ENCODE data around the gene ERC2. TPM values are rescaled to one million over a fixed set of nuclear protein-coding genes. Genes with fewer than 3 reads are reported as not detected.

ERC2 gene
- total and polyA plus RNA-seq, 2 of the 8 experiments (the other 6 are each of a cell fraction or from before 2014, with no cell fraction given): 16.4 to 22.8 TPM

DNA sequence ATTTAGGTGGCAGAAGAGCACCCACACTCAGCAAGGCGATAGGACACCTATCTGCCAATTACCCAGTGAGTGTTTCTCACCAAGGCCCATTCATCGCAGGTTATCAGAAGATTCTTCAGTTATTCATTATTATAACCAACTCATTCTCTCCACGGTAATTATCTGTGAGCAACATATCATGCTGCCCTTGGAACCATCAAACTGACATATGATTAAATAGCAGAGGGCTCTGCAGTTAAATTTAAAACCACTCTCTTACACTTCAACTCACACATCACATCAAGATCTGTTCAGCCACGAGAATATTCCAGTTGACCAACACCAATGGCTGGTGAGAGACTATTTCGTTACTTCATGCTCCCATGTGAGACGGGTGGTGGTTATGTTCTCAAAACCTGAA is 489.3 kb downstream of the ERC2 start:
- DNase-seq (ENCODE audit: low read depth in 1 of 2, low spot score in 2 of 2) (no peak), FAIRE-seq (no peak)
- H3K23ac ChIP-seq (ENCODE audit: insufficient read length): no peak overlapping the region
- no peak overlapping the region for H2BK20ac ChIP-seq (ENCODE audit: low read length)
- H2AK5ac ChIP-seq (ENCODE audit: low read depth, low read length): no peak overlapping the region
- H3K27me3 ChIP-seq (replicated peaks in 1 of 4; ENCODE audit: control insufficient read depth in 3 of 4, extremely low read depth in 1 of 4, insufficient read depth in 3 of 4, low read length in 3 of 4): peaks cover 0 to 1% (median 0%) of the 10 kb centered on the region in 4 experiments; a peak in 1 of 7 replicates
- no peak overlapping the region for H4K5ac ChIP-seq (ENCODE audit: insufficient read length, low read depth, low read length)
- H3K4me2 ChIP-seq (ENCODE audit: insufficient read depth in 1 of 2, low read depth in 2 of 2, low read length in 2 of 2): no peak overlapping the region
- no peak overlapping the region for H4K8ac ChIP-seq (ENCODE audit: extremely low read depth, insufficient read depth, low read length)
- H3K9me3 ChIP-seq (ENCODE audit: insufficient read depth in 2 of 2, low read depth in 1 of 2, low read length in 1 of 2): no peaks in the 10 kb centered on the region
- no peak overlapping the region for H2BK15ac ChIP-seq (ENCODE audit: low read length)
- no peaks in the 10 kb centered on the region for H3K79me2 ChIP-seq (ENCODE audit: control insufficient read depth in 1 of 2, insufficient read depth in 2 of 2, low read length in 2 of 2)
- H3K4me3 ChIP-seq (ENCODE audit: extremely low read depth in 1 of 4, insufficient read depth in 2 of 4, low read depth in 3 of 4, low read length in 4 of 4): no peak overlapping the region
- no peaks in the 10 kb centered on the region for H3K23me2 ChIP-seq (ENCODE audit: low read depth, low read length)
- H3K4me1 ChIP-seq (replicated peaks in 1 of 4; ENCODE audit: control insufficient read depth in 3 of 4, insufficient read depth in 4 of 4, low read length in 3 of 4): 0 out of 7 replicates have a peak, but pooled peaks cover 0 to 3% (median 0%) of the 10 kb centered on the region in 4 experiments
- 89% methylated on average over 6 of the region's 6 CpGs; no CpG with 5 or more reads in 1 of the 2 experiments for WGBS, 2 experiments (ENCODE audit: extremely low coverage in 1 of 2, insufficient coverage in 1 of 2, insufficient read length in 1 of 2, insufficient replicate concordance in 2 of 2, low coverage in 1 of 2, low lambda C conversion rate in 2 of 2, missing lambda C conversion rate in 1 of 2)
- no peaks in the 10 kb centered on the region for H4K20me1 ChIP-seq (replicated peaks in 1 of 2; ENCODE audit: control insufficient read depth in 1 of 2, insufficient read depth in 2 of 2, low read length in 2 of 2)
- no peak overlapping the region for H2BK120ac ChIP-seq (replicated peaks; ENCODE audit: low read depth, low read length)
- H3K79me1 ChIP-seq (ENCODE audit: low read depth, low read length): 0 out of 2 replicates have a peak, but pooled peaks cover 2% of the 10 kb centered on the region
- H3K9ac ChIP-seq (replicated peaks in 1 of 4; ENCODE audit: extremely low read depth in 1 of 4, low read depth in 3 of 4, low read length in 3 of 4): no peak overlapping the region
- no peak overlapping the region for H2AFZ ChIP-seq (ENCODE audit: low read length)
- H3K36me3 ChIP-seq (ENCODE audit: control insufficient read depth in 2 of 4, insufficient read depth in 4 of 4, low read length in 3 of 4): no peaks in the 10 kb centered on the region
- ChIA-PET CTCF (ENCODE audit: partially characterized antibody) (interaction anchor here (0.7 kb wide), 2 partner anchors 10 to 139 kb away, joined by 3 read pairs; no protein-coding TSS in a partner anchor), POLR2A (ENCODE audit: partially characterized antibody) (no interaction called here)
- no peak overlapping the region for H2BK5ac ChIP-seq (ENCODE audit: low read depth, low read length)
- no peak overlapping the region for H3K56ac ChIP-seq (replicated peaks; ENCODE audit: insufficient read length, low read depth, low read length)
- no peak overlapping the region for H3K27ac ChIP-seq (ENCODE audit: low read depth, low read length)
- no peak overlapping the region for H4K91ac ChIP-seq (replicated peaks; ENCODE audit: insufficient read length, low read length)
- no peak overlapping the region for H3K18ac ChIP-seq (ENCODE audit: extremely low read depth, low read length)
- H3K4ac ChIP-seq (replicated peaks; ENCODE audit: insufficient read length, low read depth, low read length): no peak overlapping the region
- no peak overlapping the region for H3K14ac ChIP-seq (ENCODE audit: insufficient read length)
- no peak overlapping the region for H2BK12ac ChIP-seq (ENCODE audit: low read depth, low read length)
- TF ChIP-seq GTF2F1 (IDR thresholded peaks at IDR 0.05; ENCODE audit: borderline replicate concordance, low read depth, low read length) (no peak), CTBP2 (IDR thresholded peaks at IDR 0.05; ENCODE audit: borderline replicate concordance, insufficient read depth, insufficient read length, low read length) (no peak), ZNF274 (IDR thresholded peaks at IDR 0.05; ENCODE audit: borderline replicate concordance, extremely low read depth, low read length) (no peak)

All from H1 (cell line).